Measurements from ENCODE around the gene SNED1.

GRCh38 chr2:240967681-240968621 is 30.5 kb upstream of the SNED1 start:
- TF ChIP-seq MAX (IDR thresholded peaks at IDR 0.05) (no peak), REST (IDR thresholded peaks at IDR 0.05) (no peak), CTCF (IDR thresholded peaks at IDR 0.05; ENCODE audit: low read depth, low read length, missing input control) (no peak), ZBTB33 (IDR thresholded peaks at IDR 0.05) (no peak), EGR1 (IDR thresholded peaks at IDR 0.05; ENCODE audit: low read depth in 2 of 2) (no peak), JUND (IDR thresholded peaks at IDR 0.05) (no peak), TAF1 (conservative IDR thresholded peaks at IDR 0.05) (no peak)
